ENCODE data around the gene CCDC88C. TPM values are rescaled to one million over a fixed set of nuclear protein-coding genes. Genes with fewer than 3 reads are reported as not detected.

CCDC88C gene
- total RNA-seq, 1 experiment from 2014 or later: 45.3 TPM

- peak; percentile 93 for DNase-seq (ENCODE audit: low spot score)
Measured at GRCh38 chr14:91367173-91368171, 50.1 kb downstream of the CCDC88C start.

- no peak for DNase-seq (ENCODE audit: low spot score)
Measured at GRCh38 chr14:91366749-91367148, 50.9 kb downstream of the CCDC88C start.

GRCh38 chr14:91365552-91365951 lies 52.1 kb downstream of the CCDC88C start:
- no peak for DNase-seq (ENCODE audit: low spot score)

DNA sequence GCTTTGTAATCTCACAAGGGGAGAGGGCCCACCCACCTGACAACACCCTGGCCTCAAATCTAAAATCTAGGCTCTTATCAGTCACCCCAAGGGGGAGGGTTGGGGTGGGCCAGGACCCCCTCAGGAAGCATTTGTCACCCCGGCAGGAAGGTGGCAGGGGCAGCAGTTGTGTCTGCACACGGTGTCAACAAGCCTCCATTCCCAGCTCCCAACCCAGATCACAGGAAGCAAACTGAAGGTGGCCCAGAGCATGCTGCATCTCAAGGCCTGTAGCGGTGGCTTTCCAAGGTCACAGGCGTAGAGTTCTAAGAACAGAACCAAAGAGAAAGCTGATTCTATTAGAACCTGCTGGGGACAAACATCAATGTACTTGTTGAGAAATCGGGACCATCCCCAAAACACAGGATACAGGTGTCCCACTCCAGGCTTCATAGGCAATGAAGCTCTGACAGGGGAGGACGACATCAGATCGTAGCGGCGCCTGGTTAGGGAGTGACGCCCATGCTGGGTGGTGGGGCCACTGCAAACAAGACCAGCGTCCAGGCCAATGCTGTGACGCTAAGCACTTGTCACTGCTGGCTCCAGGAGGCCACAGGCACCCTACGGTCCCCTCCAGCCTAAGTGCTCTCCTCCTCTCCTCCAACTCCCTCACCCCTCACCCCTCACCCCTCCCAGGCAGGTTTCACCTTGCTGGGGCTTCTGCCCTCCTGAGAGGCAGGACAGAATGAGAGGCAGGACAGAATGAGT lies 52.9 kb downstream of the CCDC88C start:
- no peak for DNase-seq (ENCODE audit: low spot score)

DNA sequence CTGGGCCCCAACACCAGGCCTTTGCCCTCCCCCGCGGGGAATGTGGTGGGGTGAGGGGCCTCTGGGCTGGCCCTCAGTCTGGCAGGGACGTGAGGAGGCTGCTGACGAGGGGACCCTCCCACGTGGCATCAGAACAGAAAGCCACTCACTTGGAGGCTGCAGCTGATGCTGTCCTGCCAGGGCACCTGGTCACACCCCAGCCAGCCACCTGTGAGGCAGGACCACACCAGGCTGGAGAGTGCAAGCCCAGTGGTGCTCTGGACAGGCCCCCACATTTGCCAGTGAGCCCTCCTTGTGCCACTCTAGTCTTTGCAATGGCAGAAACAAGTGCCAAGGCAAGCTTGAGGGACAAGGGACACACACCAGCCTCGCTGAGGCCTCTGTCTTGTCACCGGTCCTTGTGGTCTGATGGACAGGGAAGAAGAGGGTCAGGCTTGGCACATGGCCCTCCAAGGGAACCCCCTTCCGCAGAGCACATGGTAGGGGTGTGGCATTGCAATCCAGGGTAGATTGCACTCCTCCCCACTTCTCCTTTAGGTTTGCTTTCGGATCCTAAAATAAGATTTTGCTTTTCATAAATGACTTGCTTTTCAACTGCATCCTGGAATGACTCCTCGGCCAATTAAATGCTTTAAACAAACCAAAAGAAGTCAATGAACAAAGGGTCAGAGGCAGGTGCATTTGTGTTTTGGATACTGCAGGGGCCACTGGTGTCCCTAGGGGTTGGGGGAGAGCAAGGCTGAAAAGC lies 53.7 kb downstream of the CCDC88C start:
- no peak for DNase-seq (ENCODE audit: low spot score)

- no peak for DNase-seq (ENCODE audit: low spot score)
Measured at GRCh38 chr14:91361233-91361811, 56.3 kb downstream of the CCDC88C start.

DNA sequence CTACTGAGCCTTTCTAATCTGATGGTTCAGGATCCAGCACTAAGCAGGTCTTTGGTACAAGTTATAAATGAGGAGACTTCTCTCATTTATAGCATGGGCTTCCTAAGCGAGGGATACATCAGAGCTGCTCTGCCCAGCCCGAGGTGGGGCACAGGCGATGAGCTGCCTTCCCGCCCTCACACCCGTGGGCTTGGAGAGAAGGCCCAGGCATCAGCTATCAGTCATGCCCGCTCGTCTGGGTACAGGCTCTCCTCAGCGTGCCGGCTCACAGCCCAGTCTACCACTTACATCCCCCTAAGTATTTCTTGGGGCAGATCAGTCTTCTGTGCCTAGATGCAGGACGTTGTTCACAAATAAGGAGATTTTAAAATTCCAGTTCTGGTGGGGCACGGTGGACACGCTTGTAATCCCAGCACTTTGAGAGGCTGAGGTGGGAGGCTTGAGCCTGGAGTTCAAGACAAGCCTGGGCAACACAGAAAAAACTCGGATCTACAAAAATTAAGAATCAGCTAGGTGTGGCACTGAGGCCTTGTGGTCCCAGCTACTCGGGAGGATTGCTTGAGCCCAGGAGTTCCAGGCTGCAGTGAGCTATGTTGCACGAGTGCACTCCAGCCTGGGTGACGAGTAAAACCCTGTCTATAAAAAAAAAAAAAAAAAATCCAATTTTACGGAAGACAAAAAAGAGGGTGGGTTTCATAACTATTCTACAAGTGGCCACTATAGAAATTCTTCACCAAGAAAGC lies 57.0 kb downstream of the CCDC88C start:
- DNase-seq (ENCODE audit: low spot score): no peak

- DNase-seq (ENCODE audit: low spot score): no peak
Measured at GRCh38 chr14:91358654-91359220, 58.9 kb downstream of the CCDC88C start.

DNA sequence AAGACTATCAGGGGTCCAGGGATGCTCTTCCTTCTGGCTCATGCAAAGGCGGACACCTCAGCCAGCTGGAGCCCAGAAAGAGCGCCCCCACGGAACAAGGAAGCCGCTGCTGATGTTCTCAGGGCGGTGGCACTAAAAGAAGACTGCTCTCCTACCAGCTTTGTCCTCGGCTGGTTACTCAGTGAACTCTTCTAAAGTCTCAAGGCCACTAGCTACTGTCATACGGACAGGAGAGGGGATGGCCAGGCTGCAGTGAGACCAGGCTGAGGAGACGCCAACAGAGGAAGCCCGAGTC lies 59.6 kb downstream of the CCDC88C start:
- DNase-seq (ENCODE audit: low spot score): no peak

- no peak for DNase-seq (ENCODE audit: low spot score)
Measured at GRCh38 chr14:91357272-91358024, 60.2 kb downstream of the CCDC88C start.

DNA sequence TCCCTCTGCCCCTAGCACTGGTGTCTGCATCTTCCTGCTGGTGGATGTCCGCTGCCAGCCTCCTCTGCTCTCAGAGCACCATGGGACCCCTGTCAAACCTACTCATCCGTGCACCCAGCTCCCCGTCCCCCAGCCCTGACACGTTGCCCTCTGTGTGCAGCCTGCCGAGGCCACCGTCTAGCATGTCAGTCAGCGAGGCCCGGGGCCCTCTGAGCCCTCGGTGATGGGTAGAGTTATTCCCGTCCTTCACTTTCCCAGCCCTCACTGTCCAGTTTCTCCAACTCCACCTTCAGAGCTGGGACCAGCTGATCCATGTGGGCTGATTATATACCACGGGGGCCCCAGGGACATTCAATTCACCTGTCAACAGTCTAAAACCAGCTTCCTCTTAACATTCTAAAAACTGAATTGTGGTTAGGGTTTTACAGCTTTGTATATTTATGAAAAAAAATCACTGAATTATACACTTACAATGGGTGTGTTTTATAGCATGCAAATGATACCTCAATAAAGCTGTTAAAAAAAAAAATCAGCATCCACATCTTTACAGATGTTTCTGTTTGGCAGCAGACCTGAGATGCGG lies 61.3 kb downstream of the CCDC88C start:
- DNase-seq (ENCODE audit: low spot score): no peak

DNA sequence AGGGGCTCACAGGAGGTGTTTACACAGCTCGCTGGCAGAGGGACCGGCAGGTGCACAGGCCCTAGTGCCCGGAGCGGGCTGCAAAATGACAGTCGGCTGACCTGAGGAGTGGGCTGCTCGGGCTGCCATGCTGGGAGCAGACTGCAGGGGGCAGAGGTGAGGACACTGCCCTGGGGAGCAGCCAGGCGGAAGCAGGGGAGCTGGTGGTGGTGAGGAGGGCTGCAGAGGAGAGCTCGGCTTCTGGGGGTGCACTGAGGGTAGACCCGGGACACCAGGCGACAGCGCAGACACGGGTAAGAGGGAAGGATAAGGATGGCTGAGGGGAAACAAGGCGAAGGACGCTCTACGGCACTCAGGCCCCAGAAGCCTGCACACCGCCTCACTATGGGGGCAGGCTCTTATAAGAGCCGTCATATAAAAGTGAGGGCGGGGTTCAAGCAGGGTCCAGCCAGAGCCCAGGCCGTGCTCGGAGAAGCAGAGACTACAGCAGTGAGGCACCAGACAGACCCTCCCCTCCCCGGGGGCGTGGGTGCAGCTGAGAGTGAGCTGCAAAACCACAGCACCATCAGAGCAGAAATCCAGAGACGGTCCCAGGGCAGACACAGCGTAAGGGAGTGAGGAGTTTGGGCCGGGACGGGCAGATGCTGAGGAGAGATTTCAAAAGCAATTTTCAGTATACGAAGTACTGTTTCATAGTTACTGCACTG lies 62.5 kb downstream of the CCDC88C start:
- no peak for DNase-seq (ENCODE audit: low spot score)

GRCh38 chr14:91354221-91354916 lies 63.3 kb downstream of the CCDC88C start:
- no peak for DNase-seq (ENCODE audit: low spot score)

- DNase-seq (ENCODE audit: low spot score): no peak
Measured at GRCh38 chr14:91352728-91353692, 64.6 kb downstream of the CCDC88C start.

DNA sequence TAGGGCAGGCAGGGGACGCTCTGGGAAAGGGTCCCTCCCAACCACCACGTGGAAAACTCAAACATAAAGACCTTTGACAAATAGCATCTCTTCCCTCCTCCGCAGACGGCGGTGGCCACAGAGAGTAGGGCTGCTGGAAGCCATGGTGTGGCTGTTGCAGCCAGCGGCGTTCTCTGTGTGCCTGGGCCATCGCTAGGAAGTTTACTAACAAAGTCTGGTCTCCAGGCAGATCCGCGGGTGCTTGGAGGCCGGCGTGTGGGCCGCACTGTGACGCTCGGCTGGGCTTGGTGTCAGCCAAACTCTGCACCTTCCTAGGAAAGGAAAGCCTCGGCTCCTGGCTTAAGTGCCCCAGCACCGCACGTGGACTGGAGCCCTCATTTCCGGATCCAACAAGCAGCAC lies 65.6 kb downstream of the CCDC88C start:
- DNase-seq (ENCODE audit: low spot score): no peak

- DNase-seq (ENCODE audit: low spot score): no peak
Measured at GRCh38 chr14:91351512-91351862, 66.1 kb downstream of the CCDC88C start.
